Effector memory CD4-positive, alpha-beta T cell (primary cell): ENCODE data around the gene SLC4A4.

ENCODE experiments used
- DNase-seq, 3 donors: peaks; one replicate each; pipeline ENCODE4 v3.0.0-alpha.2; 2020
- H3K27ac ChIP-seq: 2 replicates; pipeline ENCODE4 v1.7.0; 2013; ENCODE audit warnings: mild to moderate bottlenecking, low read length, moderate library complexity; ENCODE audit not compliant: insufficient read depth, poor library complexity, severe bottlenecking
- H3K27me3 ChIP-seq: replicated peaks from 2 replicates; pipeline ENCODE4 v1.7.0; 2013; ENCODE audit warnings: mild to moderate bottlenecking, low read length; ENCODE audit not compliant: insufficient read depth, control insufficient read depth, poor library complexity, severe bottlenecking
- H3K36me3 ChIP-seq: 2 replicates; pipeline ENCODE4 v1.7.0; 2013; ENCODE audit warnings: mild to moderate bottlenecking, low read length, moderate library complexity; ENCODE audit not compliant: control insufficient read depth, insufficient read depth
- H3K4me1 ChIP-seq: 2 replicates; pipeline ENCODE4 v1.7.0; 2013; ENCODE audit warnings: low read length, mild to moderate bottlenecking; ENCODE audit not compliant: control insufficient read depth, insufficient read depth, poor library complexity, severe bottlenecking
- H3K4me3 ChIP-seq: 2 replicates; pipeline ENCODE4 v1.7.0; 2013; ENCODE audit warnings: low read length, low read depth, mild to moderate bottlenecking; ENCODE audit not compliant: insufficient read depth, poor library complexity, severe bottlenecking
- H3K9me3 ChIP-seq: 2 replicates; pipeline ENCODE4 v1.7.0; 2013; ENCODE audit warnings: mild to moderate bottlenecking, low read length, moderate library complexity; ENCODE audit not compliant: control insufficient read depth

The SLC4A4 gene

GRCh38 chr4:71453531-71453930 is 114.7 kb downstream of the SLC4A4 start:
- DNase-seq, result no peak
- Histone ChIP-seq H3K36me3 (no peaks in the 10 kb centered on the region), H3K9me3 (no peaks in the 10 kb centered on the region), H3K27me3 (no peaks in the 10 kb centered on the region), H3K27ac (no peak overlapping the region), H3K4me3 (no peak overlapping the region), H3K4me1 (no peaks in the 10 kb centered on the region)

- Histone ChIP-seq H3K9me3 (no peaks in the 10 kb centered on the region), H3K4me1 (no peaks in the 10 kb centered on the region), H3K36me3 (no peaks in the 10 kb centered on the region), H3K4me3 (no peak overlapping the region), H3K27ac (no peak overlapping the region), H3K27me3 (no peaks in the 10 kb centered on the region)
- DNase-seq, result no peak
Measured at GRCh38 chr4:71456841-71457240, 118.0 kb downstream of the SLC4A4 start.

- Histone ChIP-seq H3K27me3 (no peaks in the 10 kb centered on the region), H3K4me3 (no peak overlapping the region), H3K27ac (no peak overlapping the region), H3K4me1 (no peaks in the 10 kb centered on the region), H3K36me3 (no peaks in the 10 kb centered on the region), H3K9me3 (no peaks in the 10 kb centered on the region)
- no peak for DNase-seq
Measured at GRCh38 chr4:71460371-71460770, 121.6 kb downstream of the SLC4A4 start.

- Histone ChIP-seq H3K27ac (no peak overlapping the region), H3K4me1 (no peaks in the 10 kb centered on the region), H3K27me3 (no peaks in the 10 kb centered on the region), H3K9me3 (no peaks in the 10 kb centered on the region), H3K36me3 (no peaks in the 10 kb centered on the region), H3K4me3 (no peak overlapping the region)
- DNase-seq, result no peak
Measured at GRCh38 chr4:71461422-71461821, 122.6 kb downstream of the SLC4A4 start.

GRCh38 chr4:71466775-71467174 is 128.0 kb downstream of the SLC4A4 start:
- no peaks in the 10 kb centered on the region for H3K36me3 ChIP-seq

GRCh38 chr4:71468116-71468710 is 129.4 kb downstream of the SLC4A4 start:
- no peaks in the 10 kb centered on the region for H3K9me3 ChIP-seq
- H3K4me1 ChIP-seq, result no peaks in the 10 kb centered on the region
- DNase-seq, result no peak
- H3K4me3 ChIP-seq, result no peak overlapping the region
- H3K36me3 ChIP-seq, result no peaks in the 10 kb centered on the region
- H3K27ac ChIP-seq, result no peak overlapping the region
- H3K27me3 ChIP-seq, result no peaks in the 10 kb centered on the region

More at GRCh38 chr4:71466775-71467174, 128.0 kb downstream of the SLC4A4 start:
- Histone ChIP-seq H3K27ac (no peak overlapping the region), H3K27me3 (no peaks in the 10 kb centered on the region), H3K9me3 (no peaks in the 10 kb centered on the region), H3K4me3 (no peak overlapping the region), H3K4me1 (no peaks in the 10 kb centered on the region)
- no peak for DNase-seq

GRCh38 chr4:71469541-71469940 is 130.7 kb downstream of the SLC4A4 start:
- Histone ChIP-seq H3K4me1 (no peaks in the 10 kb centered on the region), H3K27me3 (no peaks in the 10 kb centered on the region), H3K36me3 (no peaks in the 10 kb centered on the region), H3K9me3 (no peaks in the 10 kb centered on the region), H3K4me3 (no peak overlapping the region), H3K27ac (no peak overlapping the region)
- no peak for DNase-seq

- H3K27ac ChIP-seq, result no peak overlapping the region
- H3K4me1 ChIP-seq, result no peaks in the 10 kb centered on the region
- no peaks in the 10 kb centered on the region for H3K27me3 ChIP-seq
- no peaks in the 10 kb centered on the region for H3K36me3 ChIP-seq
- DNase-seq, result no peak
- H3K4me3 ChIP-seq, result no peak overlapping the region
- no peaks in the 10 kb centered on the region for H3K9me3 ChIP-seq
Measured at GRCh38 chr4:71470524-71470923, 131.7 kb downstream of the SLC4A4 start.

GRCh38 chr4:71472946-71473345 is 134.1 kb downstream of the SLC4A4 start:
- no peak overlapping the region for H3K27ac ChIP-seq
- no peak for DNase-seq

GRCh38 chr4:71473541-71474240 is 134.9 kb downstream of the SLC4A4 start:
- no peak for DNase-seq
- no peaks in the 10 kb centered on the region for H3K36me3 ChIP-seq
- H3K4me3 ChIP-seq, result no peak overlapping the region
- no peaks in the 10 kb centered on the region for H3K4me1 ChIP-seq
- no peaks in the 10 kb centered on the region for H3K9me3 ChIP-seq
- H3K27ac ChIP-seq, result no peak overlapping the region
- H3K27me3 ChIP-seq, result no peaks in the 10 kb centered on the region

More at GRCh38 chr4:71472946-71473345, 134.1 kb downstream of the SLC4A4 start:
- Histone ChIP-seq H3K9me3 (no peaks in the 10 kb centered on the region), H3K4me3 (no peak overlapping the region), H3K4me1 (no peaks in the 10 kb centered on the region), H3K27me3 (no peaks in the 10 kb centered on the region), H3K36me3 (no peaks in the 10 kb centered on the region)
